GM12878 (cell line): ENCODE results near the gene PAN3.

Experiments used
- JUND ChIP-seq: IDR thresholded peaks from 2 replicates; pipeline ENCODE4 v1.6.1; 2012; ENCODE audit warnings: low read depth, mild to moderate bottlenecking, low read length, improper control_type of control experiment, moderate library complexity
- NBN ChIP-seq: fragments of 450-650 bp; IDR thresholded peaks from 2 replicates; pipeline ENCODE4 v1.6.1; 2016
- POLR2AphosphoS5 ChIP-seq: IDR thresholded peaks from 2 replicates; pipeline ENCODE4 v1.6.1; 2011; ENCODE audit warnings: mild to moderate bottlenecking, low read length, inconsistent platforms
- SMC3 ChIP-seq: IDR thresholded peaks from 2 replicates; pipeline ENCODE4 v1.6.1; 2011; ENCODE audit warnings: low read length, improper control_type of control experiment, borderline replicate concordance
- TARDBP ChIP-seq: IDR thresholded peaks from 2 replicates; pipeline ENCODE4 v1.6.1; 2016; ENCODE audit warnings: borderline replicate concordance
- TF ChIP-seq, protein P1 (sequence below): fragments of 450-650 bp; formaldehyde crosslinking; IDR thresholded peaks from 2 replicates; pipeline ENCODE4 v1.5.0; 2022; ENCODE audit warnings: mild to moderate bottlenecking, missing genetic modification characterization

DNA sequence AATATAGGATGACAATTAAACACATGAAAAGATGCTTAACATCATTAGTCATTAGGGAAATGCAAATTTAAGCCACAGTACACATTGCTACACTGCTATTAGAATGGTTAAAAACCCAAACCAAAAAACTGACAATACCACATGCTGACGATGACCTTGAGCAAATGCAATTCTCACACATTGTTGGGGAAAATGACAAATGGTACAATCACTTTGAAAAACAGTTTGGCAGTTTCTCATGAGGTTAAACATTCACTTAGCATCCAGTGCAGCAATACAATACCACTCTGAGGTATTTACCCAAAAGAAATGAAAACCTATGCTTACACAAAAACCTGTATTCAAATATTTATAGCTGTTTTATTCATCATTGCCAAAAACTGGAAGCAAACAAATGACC is 49.3 kb upstream of the PAN3 start:
- TF ChIP-seq POLR2AphosphoS5 (no peak), SMC3 (no peak), NBN (no peak), JUND (no peak), TARDBP (no peak)
- TF ChIP-seq, protein P1, sequence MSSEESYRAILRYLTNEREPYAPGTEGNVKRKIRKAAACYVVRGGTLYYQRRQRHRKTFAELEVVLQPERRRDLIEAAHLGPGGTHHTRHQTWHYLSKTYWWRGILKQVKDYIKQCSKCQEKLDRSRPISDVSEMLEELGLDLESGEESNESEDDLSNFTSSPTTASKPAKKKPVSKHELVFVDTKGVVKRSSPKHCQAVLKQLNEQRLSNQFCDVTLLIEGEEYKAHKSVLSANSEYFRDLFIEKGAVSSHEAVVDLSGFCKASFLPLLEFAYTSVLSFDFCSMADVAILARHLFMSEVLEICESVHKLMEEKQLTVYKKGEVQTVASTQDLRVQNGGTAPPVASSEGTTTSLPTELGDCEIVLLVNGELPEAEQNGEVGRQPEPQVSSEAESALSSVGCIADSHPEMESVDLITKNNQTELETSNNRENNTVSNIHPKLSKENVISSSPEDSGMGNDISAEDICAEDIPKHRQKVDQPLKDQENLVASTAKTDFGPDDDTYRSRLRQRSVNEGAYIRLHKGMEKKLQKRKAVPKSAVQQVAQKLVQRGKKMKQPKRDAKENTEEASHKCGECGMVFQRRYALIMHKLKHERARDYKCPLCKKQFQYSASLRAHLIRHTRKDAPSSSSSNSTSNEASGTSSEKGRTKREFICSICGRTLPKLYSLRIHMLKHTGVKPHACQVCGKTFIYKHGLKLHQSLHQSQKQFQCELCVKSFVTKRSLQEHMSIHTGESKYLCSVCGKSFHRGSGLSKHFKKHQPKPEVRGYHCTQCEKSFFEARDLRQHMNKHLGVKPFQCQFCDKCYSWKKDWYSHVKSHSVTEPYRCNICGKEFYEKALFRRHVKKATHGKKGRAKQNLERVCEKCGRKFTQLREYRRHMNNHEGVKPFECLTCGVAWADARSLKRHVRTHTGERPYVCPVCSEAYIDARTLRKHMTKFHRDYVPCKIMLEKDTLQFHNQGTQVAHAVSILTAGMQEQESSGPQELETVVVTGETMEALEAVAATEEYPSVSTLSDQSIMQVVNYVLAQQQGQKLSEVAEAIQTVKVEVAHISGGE (CRISPR knock-in tag): no peak
